ENCODE measurements around the gene DVL3. TPM values are rescaled to one million over a fixed set of nuclear protein-coding genes. Genes with fewer than 3 reads are reported as not detected.

The DVL3 gene
- total and polyA plus RNA-seq, 2 experiments from 2014 or later = 25.6 to 55.5 TPM

GRCh38 chr3:184165543-184165942 lies 10.4 kb downstream of the DVL3 start:
- no peaks in the 10 kb centered on the region for H3K4me1 Mint-ChIP-seq
- H3K4me3 Mint-ChIP-seq = no peak overlapping the region
- no peaks in the 10 kb centered on the region for H3K27me3 ChIP-seq (ENCODE audit: insufficient read depth)
- H4K20me1 ChIP-seq (replicated peaks; ENCODE audit: insufficient read depth) = peaks cover 13% of the 10 kb centered on the region
- H3K9me3 Mint-ChIP-seq = no peaks in the 10 kb centered on the region
- no peaks in the 10 kb centered on the region for H3F3A ChIP-seq (replicated peaks; ENCODE audit: low read depth)
- DNase-seq (ENCODE audit: low spot score) = no peak
- H3K36me3 Mint-ChIP-seq (ENCODE audit: low read depth) = peaks cover 54% of the 10 kb centered on the region
- H3K27ac Mint-ChIP-seq = no peak overlapping the region
- H3K4me3 ChIP-seq = no peak overlapping the region
- H3K27me3 Mint-ChIP-seq (ENCODE audit: insufficient read depth, low read depth, poor library complexity) = peaks cover 9% of the 10 kb centered on the region
- no peak for TF ChIP-seq CTCF (conservative IDR thresholded peaks at IDR 0.05; ENCODE audit: low read depth in 2 of 2)
- no peak for TF ChIP-seq EZH2 (IDR thresholded peaks at IDR 0.05; ENCODE audit: low read depth, unreplicated experiment)
- no peak for TF ChIP-seq ZNF462 (CRISPR knock-in tag; IDR thresholded peaks at IDR 0.05)
- no peak for TF ChIP-seq ETS1 (IDR thresholded peaks at IDR 0.05)
- no peak for TF ChIP-seq REST (IDR thresholded peaks at IDR 0.05; ENCODE audit: unreplicated experiment)
- no peak for TF ChIP-seq ZNF114 (CRISPR knock-in tag; IDR thresholded peaks at IDR 0.05)
- TF ChIP-seq EZH2phosphoT487 (IDR thresholded peaks at IDR 0.05; ENCODE audit: unreplicated experiment) = no peak
- no peak for TF ChIP-seq ZNF331 (CRISPR knock-in tag; IDR thresholded peaks at IDR 0.05; ENCODE audit: low read depth)
- no peak for TF ChIP-seq POLR2AphosphoS5 (IDR thresholded peaks at IDR 0.05; ENCODE audit: low read depth)
- TF ChIP-seq JUNB (IDR thresholded peaks at IDR 0.05; ENCODE audit: unreplicated experiment) = no peak
- no peak for TF ChIP-seq CREB1 (CRISPR knock-in tag; IDR thresholded peaks at IDR 0.05; ENCODE audit: low read depth)
- TF ChIP-seq NANOG (IDR thresholded peaks at IDR 0.05; ENCODE audit: borderline replicate concordance) = no peak
- no peak for TF ChIP-seq STAT1 (IDR thresholded peaks at IDR 0.05; ENCODE audit: unreplicated experiment)
- H2AFZ ChIP-seq = no peak overlapping the region
- H3K36me3 ChIP-seq (ENCODE audit: insufficient read depth) = 0 out of 2 replicates have a peak, but pooled peaks cover 8% of the 10 kb centered on the region
- H3K79me2 ChIP-seq (replicated peaks; ENCODE audit: insufficient read depth) = peaks cover 24% of the 10 kb centered on the region
- no peaks in the 10 kb centered on the region for H3K4me1 ChIP-seq (ENCODE audit: insufficient read depth)
- ATAC-seq = no peak
- H3K27ac ChIP-seq (ENCODE audit: low read depth) = no peak overlapping the region
- no peaks in the 10 kb centered on the region for H3K9me2 ChIP-seq (ENCODE audit: insufficient read depth)
- H3K4me2 ChIP-seq = no peak overlapping the region
